Liver (tissue), 9 donors: Measurements from ENCODE around the gene PLTP. TPM values are rescaled to one million over a fixed set of nuclear protein-coding genes. Genes with fewer than 3 reads are reported as not detected.
A peak's percentile ranks its signal among the peaks of the same experiment; 100 is the strongest.

ENCODE experiments used
- DNase-seq: peaks from one replicate; pipeline ENCODE4 v3.0.0-alpha.2; 2017; ENCODE audit warnings: low spot score
- H3K27ac ChIP-seq, 2 donors: one replicate each; pipeline ENCODE4 v1.7.0; 2013; ENCODE audit warnings: inconsistent platforms in 2 of 2, low read length in 2 of 2, control low read depth in 1 of 2, low read depth in 1 of 2, mild to moderate bottlenecking in 1 of 2
- H3K27me3 ChIP-seq, 4 donors: one replicate each; pipeline versions ENCODE4 v1.6.1 to v1.7.0; 2013; ENCODE audit warnings: low read length in 3 of 4, inconsistent platforms in 1 of 4, mild to moderate bottlenecking in 1 of 4, moderate library complexity in 1 of 4; ENCODE audit not compliant: control insufficient read depth in 4 of 4, insufficient read depth in 4 of 4
- H3K36me3 ChIP-seq, 4 donors: one replicate each; pipeline versions ENCODE4 v1.6.1 to v1.7.0; 2013; ENCODE audit warnings: low read length in 3 of 4, mild to moderate bottlenecking in 3 of 4, low read depth in 1 of 4, moderate library complexity in 1 of 4; ENCODE audit not compliant: control insufficient read depth in 4 of 4, insufficient read depth in 3 of 4
- H3K4me1 ChIP-seq, 4 donors: one replicate each; pipeline versions ENCODE4 v1.6.1 to v1.7.0; 2013; ENCODE audit warnings: low read length in 3 of 4, mild to moderate bottlenecking in 3 of 4, moderate library complexity in 1 of 4; ENCODE audit not compliant: control insufficient read depth in 4 of 4, insufficient read depth in 4 of 4
- H3K4me3 ChIP-seq, 3 donors: one replicate each; pipeline versions ENCODE4 v1.6.1 to v1.7.0; 2013; ENCODE audit warnings: low read length in 3 of 3, control low read depth in 1 of 3, low read depth in 1 of 3, mild to moderate bottlenecking in 1 of 3
- H3K9ac ChIP-seq, 2 donors: one replicate each; pipeline ENCODE4 v1.7.0; 2013; ENCODE audit warnings: low read length in 2 of 2, mild to moderate bottlenecking in 2 of 2, moderate library complexity in 2 of 2, control low read depth in 1 of 2, low read depth in 1 of 2
- H3K9me3 ChIP-seq, 4 donors: one replicate each; pipeline versions ENCODE4 v1.6.1 to v1.7.0; 2013; ENCODE audit warnings: low read length in 3 of 4; ENCODE audit not compliant: control insufficient read depth in 4 of 4
- CTCF ChIP-seq: fragments of 150-350 bp; IDR thresholded peaks from 2 replicates; pipeline ENCODE4 v1.5.1; 2017; ENCODE audit warnings: improper control_type of control experiment, low read depth, low read length; ENCODE audit not compliant: missing input control
- EGR1 ChIP-seq, 2 donors: IDR thresholded peaks; 2 replicates each; pipeline ENCODE4 v1.6.1; 2016 to 2018; ENCODE audit warnings: antibody characterized with exemption in 2 of 2, low read depth in 2 of 2
- FOXA1 ChIP-seq: IDR thresholded peaks from 2 replicates; pipeline ENCODE4 v1.6.1; 2016; ENCODE audit warnings: antibody characterized with exemption
- GABPA ChIP-seq, 2 donors: IDR thresholded peaks in 1 of 2; conservative IDR thresholded peaks in 1 of 2; 2 replicates each; pipeline ENCODE4 v1.6.1; 2016; ENCODE audit warnings: antibody characterized with exemption in 2 of 2, mild to moderate bottlenecking in 1 of 2, moderate library complexity in 1 of 2
- HNF4A ChIP-seq, 2 donors: conservative IDR thresholded peaks; 2 replicates each; pipeline ENCODE4 v1.6.1; 2016; ENCODE audit warnings: antibody characterized with exemption in 2 of 2, mild to moderate bottlenecking in 2 of 2
- HNF4G ChIP-seq: IDR thresholded peaks from 2 replicates; pipeline ENCODE4 v1.6.1; 2016; ENCODE audit warnings: antibody characterized with exemption
- JUND ChIP-seq, 2 donors: IDR thresholded peaks; 2 replicates each; pipeline ENCODE4 v1.6.1; 2016; ENCODE audit warnings: antibody characterized with exemption in 2 of 2
- MAX ChIP-seq: IDR thresholded peaks from 2 replicates; pipeline ENCODE4 v1.6.1; 2016; ENCODE audit warnings: antibody characterized with exemption
- NR2F2 ChIP-seq: IDR thresholded peaks from 2 replicates; pipeline ENCODE4 v1.6.1; 2016; ENCODE audit warnings: antibody characterized with exemption
- RXRA ChIP-seq, 2 donors: IDR thresholded peaks; 2 replicates each; pipeline ENCODE4 v1.6.1; 2017 to 2018; ENCODE audit warnings: antibody characterized with exemption in 2 of 2, mild to moderate bottlenecking in 1 of 2
- TAF1 ChIP-seq: conservative IDR thresholded peaks from 2 replicates; pipeline ENCODE4 v1.6.1; 2016; ENCODE audit warnings: antibody characterized with exemption, mild to moderate bottlenecking
- YY1 ChIP-seq: IDR thresholded peaks from 2 replicates; pipeline ENCODE4 v1.6.1; 2016; ENCODE audit warnings: antibody characterized with exemption, mild to moderate bottlenecking
- ZBTB33 ChIP-seq: IDR thresholded peaks from 2 replicates; pipeline ENCODE4 v1.6.1; 2016; ENCODE audit warnings: antibody characterized with exemption
- WGBS: extraction: QIAGEN DNeasy Blood & Tissue Kit; methylation state at CpG from one replicate; pipeline ENCODE4 v1.1.7; 2013; 5-methylcytosine and 5-hydroxymethylcytosine counted together
- polyA plus RNA-seq, 2 donors: library from polyadenylated mRNA; stranded (reverse) in 1 of 2; unstranded in 1 of 2; fragments of 200-250 nt in 1 of 2; fragments of >200 nt in 1 of 2; fragmentation: Nextera tagmentation in 1 of 2; extraction: Ambion mirVana in 1 of 2; gene quantifications; one replicate each; pipeline versions ENCODE4 v1.2.1 to v1.2.3, GENCODE V29; 2013 to 2015
- total RNA-seq, 2 donors: library from RNA; depleted of rRNA; stranded (reverse); fragments of >200 nt; gene quantifications; one replicate each; pipeline ENCODE4 v1.2.3, GENCODE V29; 2014
- TF ChIP-seq, protein P1 (sequence below): IDR thresholded peaks from 2 replicates; pipeline ENCODE4 v1.6.1; 2016; ENCODE audit warnings: antibody characterized with exemption, mild to moderate bottlenecking
- TF ChIP-seq, protein P2 (sequence below): IDR thresholded peaks from 2 replicates; pipeline ENCODE4 v1.6.1; 2016; ENCODE audit warnings: antibody characterized with exemption
- donor health status: healthy.
- donor health status: healthy.
- donor health status: healthy.
- donor health status: healthy.
- donor health status: healthy.

The PLTP gene
- total and polyA plus RNA-seq, 4 donors = 22.5 to 69.5 (median 60.7) TPM

DNA sequence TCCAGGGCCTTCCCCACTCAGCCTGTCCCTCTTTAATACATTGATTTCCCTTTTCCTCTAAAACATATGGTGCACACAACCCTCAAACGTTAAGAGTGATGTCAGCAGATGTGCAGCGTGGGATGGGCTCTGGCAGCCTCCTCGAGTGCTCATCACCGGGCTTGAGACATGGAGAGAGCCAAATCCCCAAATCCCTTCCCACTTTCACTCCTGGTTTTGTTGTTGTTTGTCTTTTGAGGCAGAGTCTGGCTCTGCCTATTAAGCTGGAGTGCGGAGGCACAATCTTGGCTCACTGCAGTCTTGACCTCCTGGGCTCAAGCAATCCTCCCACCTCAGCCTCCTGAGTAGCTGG lies 5.8 kb upstream of the PLTP start:
- no peak overlapping the region for H3K4me3 ChIP-seq
- H3K27me3 ChIP-seq = no peaks in the 10 kb centered on the region
- 79% methylated on average over 5 of the region's 5 CpGs for whole genome bisulfite sequencing
- TF ChIP-seq EGR1 (IDR thresholded peaks at IDR 0.05; ENCODE audit: low read depth in 2 of 2) (no peak), ZBTB33 (no peak), HNF4A (conservative IDR thresholded peaks at IDR 0.05) (no peak), YY1 (no peak), MAX (no peak), HNF4G (no peak), TAF1 (no peak), CTCF (no peak), NR2F2 (no peak), RXRA (IDR thresholded peaks at IDR 0.05) (no peak), GABPA (IDR thresholded peaks at IDR 0.05 in 1 of 2, conservative IDR thresholded peaks at IDR 0.05 in 1 of 2) (no peak), FOXA1 (no peak), JUND (IDR thresholded peaks at IDR 0.05) (no peak)
- TF ChIP-seq, protein P1, sequence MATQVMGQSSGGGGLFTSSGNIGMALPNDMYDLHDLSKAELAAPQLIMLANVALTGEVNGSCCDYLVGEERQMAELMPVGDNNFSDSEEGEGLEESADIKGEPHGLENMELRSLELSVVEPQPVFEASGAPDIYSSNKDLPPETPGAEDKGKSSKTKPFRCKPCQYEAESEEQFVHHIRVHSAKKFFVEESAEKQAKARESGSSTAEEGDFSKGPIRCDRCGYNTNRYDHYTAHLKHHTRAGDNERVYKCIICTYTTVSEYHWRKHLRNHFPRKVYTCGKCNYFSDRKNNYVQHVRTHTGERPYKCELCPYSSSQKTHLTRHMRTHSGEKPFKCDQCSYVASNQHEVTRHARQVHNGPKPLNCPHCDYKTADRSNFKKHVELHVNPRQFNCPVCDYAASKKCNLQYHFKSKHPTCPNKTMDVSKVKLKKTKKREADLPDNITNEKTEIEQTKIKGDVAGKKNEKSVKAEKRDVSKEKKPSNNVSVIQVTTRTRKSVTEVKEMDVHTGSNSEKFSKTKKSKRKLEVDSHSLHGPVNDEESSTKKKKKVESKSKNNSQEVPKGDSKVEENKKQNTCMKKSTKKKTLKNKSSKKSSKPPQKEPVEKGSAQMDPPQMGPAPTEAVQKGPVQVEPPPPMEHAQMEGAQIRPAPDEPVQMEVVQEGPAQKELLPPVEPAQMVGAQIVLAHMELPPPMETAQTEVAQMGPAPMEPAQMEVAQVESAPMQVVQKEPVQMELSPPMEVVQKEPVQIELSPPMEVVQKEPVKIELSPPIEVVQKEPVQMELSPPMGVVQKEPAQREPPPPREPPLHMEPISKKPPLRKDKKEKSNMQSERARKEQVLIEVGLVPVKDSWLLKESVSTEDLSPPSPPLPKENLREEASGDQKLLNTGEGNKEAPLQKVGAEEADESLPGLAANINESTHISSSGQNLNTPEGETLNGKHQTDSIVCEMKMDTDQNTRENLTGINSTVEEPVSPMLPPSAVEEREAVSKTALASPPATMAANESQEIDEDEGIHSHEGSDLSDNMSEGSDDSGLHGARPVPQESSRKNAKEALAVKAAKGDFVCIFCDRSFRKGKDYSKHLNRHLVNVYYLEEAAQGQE = no peak
- TF ChIP-seq, protein P2, sequence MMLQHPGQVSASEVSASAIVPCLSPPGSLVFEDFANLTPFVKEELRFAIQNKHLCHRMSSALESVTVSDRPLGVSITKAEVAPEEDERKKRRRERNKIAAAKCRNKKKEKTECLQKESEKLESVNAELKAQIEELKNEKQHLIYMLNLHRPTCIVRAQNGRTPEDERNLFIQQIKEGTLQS = no peak
- no peaks in the 10 kb centered on the region for H3K36me3 ChIP-seq
- H3K9ac ChIP-seq = no peak overlapping the region
- H3K4me1 ChIP-seq = peaks cover 0 to 16% (median 2%) of the 10 kb centered on the region in 4 donors
- no peak for DNase-seq
- peak overlapping the region; percentile 54 to 64 for H3K27ac ChIP-seq
- no peaks in the 10 kb centered on the region for H3K9me3 ChIP-seq

- no peak overlapping the region for H3K9ac ChIP-seq
- DNase-seq = no peak
- H3K27ac ChIP-seq = no peak overlapping the region
- no peaks in the 10 kb centered on the region for H3K36me3 ChIP-seq
- peaks cover 0 to 3% (median 1%) of the 10 kb centered on the region in 4 donors for H3K4me1 ChIP-seq
- WGBS = 66% methylated on average over 5 of the region's 5 CpGs
- H3K9me3 ChIP-seq = no peaks in the 10 kb centered on the region
- no peaks in the 10 kb centered on the region for H3K27me3 ChIP-seq
- no peak overlapping the region for H3K4me3 ChIP-seq
- no peak for TF ChIP-seq ZBTB33
- TF ChIP-seq EGR1 (IDR thresholded peaks at IDR 0.05; ENCODE audit: low read depth in 2 of 2) = no peak
- no peak for TF ChIP-seq CTCF
- no peak for TF ChIP-seq RXRA (IDR thresholded peaks at IDR 0.05)
- TF ChIP-seq MAX = no peak
- TF ChIP-seq, protein P2 = no peak
- TF ChIP-seq FOXA1 = no peak
These were observed 1.2 kb upstream of the PLTP start for GRCh38 chr20:45913116-45913515.
